SU-DHL-6 (cell line): ENCODE results near the gene CDC45.

ENCODE experiments used
- CTCF ChIP-seq: fragments of 200-600 bp; sonication (generic); IDR thresholded peaks from one replicate; pipeline ENCODE4 v1.5.1; 2017; ENCODE audit warnings: antibody characterized with exemption, mild to moderate bottlenecking, low read length, moderate library complexity; ENCODE audit not compliant: insufficient read depth, poor library complexity, severe bottlenecking
- EZH2phosphoT487 ChIP-seq: fragments of 200-600 bp; sonication (generic), shearing (Covaris generic); conservative IDR thresholded peaks from 2 replicates; pipeline ENCODE4 v1.6.1; 2018; ENCODE audit warnings: mild to moderate bottlenecking, antibody characterized with exemption, low read length, moderate library complexity, mixed read lengths

GRCh38 chr22:19555651-19556050 is 75.9 kb downstream of the CDC45 start:
- TF ChIP-seq EZH2phosphoT487 (no peak), CTCF (no peak)
